ENCODE results near the gene DDB1.
A peak's percentile ranks its signal among the peaks of the same experiment; 100 is the strongest.

DDB1 gene

GRCh38 chr11:61336171-61336935, 3.4 kb upstream of the DDB1 start:
- DNase-seq (ENCODE audit: low spot score) = peak; percentile 82

DNA sequence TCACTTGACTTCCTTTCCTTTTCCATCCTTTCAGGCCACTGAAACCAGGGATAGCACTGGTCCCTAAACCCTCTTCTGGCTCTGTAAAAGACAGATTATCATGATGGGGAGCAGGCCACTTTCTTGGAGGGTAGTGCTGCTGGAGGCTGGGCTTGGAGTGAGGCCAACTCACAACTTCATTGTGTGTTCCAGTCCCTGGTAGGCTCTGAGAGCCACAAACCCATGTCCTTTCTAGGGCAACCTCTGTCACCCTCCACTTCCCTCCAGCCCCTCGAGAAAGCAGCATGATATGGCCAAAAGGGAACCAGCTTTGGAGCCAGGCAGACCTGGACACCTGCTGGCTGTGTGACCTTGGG, 2.4 kb upstream of the DDB1 start:
- DNase-seq (ENCODE audit: low spot score) = no peak

DNA sequence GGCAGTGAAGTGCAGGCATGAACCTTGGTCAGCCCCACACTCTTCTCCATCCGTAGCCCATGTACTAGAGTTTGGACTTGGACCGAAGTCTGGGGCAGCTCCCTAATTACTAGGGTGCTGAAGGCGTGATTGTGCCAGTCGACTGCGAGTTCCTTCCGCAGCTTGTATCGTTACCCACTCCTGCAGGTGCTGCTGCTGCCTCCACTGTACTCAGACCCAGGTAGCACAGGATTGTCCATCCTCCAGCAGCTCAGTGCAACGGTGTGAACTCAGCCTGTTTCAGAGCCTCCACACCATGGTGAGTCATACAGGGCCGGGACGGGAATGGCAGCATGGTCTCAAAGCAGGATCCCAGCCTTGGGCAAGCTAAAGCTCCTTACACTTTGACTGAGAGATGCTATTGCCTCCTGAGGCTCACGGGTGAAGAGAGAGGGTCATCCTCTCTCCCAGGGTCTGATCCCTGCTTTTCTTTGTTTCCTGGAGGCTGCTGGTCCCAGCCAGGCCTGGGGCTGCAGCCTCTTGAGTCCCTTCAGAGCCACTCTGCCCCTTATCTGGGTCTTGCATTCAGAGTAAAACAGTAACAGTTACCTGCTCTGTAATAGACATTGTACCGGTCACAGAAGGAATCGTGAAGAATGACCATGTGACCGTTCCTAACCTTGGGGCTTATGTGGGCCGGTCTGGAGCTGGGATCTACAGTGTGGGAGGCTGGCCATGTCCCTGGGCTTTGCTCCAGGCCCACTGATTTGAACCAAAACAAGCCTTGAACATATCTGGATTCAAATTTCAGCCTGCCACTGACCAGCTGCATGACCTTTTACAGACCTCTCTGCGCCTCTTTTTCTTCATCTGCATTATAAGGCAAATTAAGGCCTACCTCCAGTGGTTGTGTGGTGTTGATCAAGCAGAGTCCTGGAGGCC, 1.8 kb upstream of the DDB1 start:
- no peak for DNase-seq (ENCODE audit: low spot score)

DNA sequence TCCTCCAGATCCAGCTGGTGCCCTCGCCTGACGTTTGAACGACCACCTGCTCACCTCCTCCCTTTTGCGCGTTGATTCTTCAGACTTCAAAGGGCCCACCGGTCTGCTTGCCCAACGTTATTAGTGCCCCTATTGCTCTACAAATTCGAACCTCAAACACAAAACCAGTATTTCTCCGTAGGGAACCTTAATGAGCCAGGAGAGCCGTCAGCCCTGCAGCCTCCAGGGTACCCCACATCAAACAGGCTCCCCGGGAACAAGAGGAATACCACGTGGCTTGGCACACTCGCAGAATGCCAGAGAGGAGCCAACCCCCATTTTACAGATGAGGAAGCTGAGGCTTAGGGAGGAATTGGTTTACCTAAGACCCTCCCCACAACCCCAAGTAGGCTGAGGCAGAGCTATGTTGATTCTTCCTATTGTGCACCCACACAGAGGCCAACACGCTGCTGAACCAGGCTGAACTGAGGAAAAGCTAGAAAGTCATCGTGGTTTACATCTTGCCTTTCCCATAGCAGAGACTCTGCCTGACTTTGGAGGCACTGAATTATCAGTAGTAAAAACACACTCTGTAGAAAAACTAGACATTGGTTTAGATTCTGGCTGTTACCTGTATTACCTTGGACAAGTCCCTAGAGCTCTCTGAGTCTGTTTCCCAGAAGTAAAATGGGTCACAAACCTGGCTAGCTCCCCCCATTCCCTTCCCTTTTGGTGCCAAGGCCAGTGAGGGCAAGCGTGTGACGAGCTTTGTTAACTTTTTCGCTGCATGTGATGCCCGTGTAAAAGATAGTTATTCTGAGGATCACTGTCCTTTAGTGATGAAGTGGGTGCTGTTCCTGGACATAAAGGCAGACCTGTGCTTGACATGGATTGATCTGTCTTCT, 887 bp upstream of the DDB1 start:
- no peak for DNase-seq (ENCODE audit: low spot score)

- DNase-seq (ENCODE audit: low spot score) = no peak
These were observed 566 bp downstream of the DDB1 start for GRCh38 chr11:61332281-61332796.

DNA sequence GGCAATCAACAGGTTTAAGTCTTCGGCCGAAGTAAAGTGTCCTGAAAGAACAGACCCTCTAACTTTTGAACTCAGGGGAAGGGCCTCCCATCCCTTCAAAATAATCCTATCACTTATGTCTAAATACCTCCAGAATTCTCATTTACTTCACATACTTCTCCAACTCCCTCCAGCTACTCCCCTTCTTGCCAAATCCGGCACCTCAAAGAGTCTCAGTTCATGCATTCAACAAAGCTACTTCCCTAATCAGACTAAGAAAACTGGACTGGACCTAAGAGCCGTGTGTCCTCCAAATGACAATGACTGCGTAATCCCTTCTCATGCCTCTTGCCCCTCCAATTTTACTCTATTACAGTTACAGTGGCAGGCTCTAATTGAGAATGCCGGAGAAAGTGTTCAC, 1.3 kb downstream of the DDB1 start:
- no peak for DNase-seq (ENCODE audit: low spot score)

DNA sequence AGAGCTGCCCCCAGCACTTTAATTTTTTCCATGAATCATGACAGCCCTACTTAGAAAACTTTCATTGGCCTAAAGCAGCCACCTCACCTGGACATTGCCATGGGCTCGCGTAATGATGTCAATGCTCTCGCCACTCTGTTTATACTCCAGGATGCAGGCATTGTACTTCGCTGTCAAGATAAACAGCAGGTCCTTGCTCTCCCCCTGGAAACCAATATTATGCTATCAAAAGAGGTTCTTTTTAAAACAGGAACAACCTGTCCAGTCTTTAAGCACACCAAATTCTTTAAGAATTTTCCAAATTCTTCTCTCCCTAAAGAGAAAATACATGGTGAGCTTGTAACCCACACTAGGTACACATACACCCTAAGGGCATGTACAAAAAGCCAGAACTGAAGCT, 3.0 kb downstream of the DDB1 start:
- DNase-seq (ENCODE audit: low spot score) = no peak

DNA sequence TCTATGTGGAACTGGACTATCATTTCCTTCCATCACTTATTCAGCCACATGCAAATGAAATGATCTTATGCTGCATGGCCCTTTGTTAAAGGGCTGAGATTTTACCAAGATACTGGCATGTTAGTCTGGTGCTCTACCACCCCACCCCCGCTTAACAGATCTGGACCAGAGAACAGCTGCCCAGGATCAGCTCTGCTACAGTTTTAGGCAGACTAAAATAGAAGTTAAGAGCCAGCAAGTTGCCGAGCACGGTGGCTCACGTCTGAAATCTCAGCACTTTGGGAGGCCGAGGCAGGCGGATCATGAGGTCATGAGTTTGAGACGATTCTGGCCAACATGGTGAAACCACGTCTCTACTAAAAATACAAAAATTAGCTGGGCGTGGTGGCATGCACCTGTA, 4.6 kb downstream of the DDB1 start:
- DNase-seq (ENCODE audit: low spot score) = no peak

- no peak for DNase-seq (ENCODE audit: low spot score)
These were observed 5.2 kb downstream of the DDB1 start for GRCh38 chr11:61327669-61328071.

- no peak for DNase-seq (ENCODE audit: low spot score)
These were observed 7.1 kb downstream of the DDB1 start for GRCh38 chr11:61325649-61326414.

GRCh38 chr11:61315260-61315659, 17.6 kb downstream of the DDB1 start:
- no peak for DNase-seq (ENCODE audit: low spot score)

- no peak for DNase-seq (ENCODE audit: low spot score)
These were observed 22.2 kb downstream of the DDB1 start for GRCh38 chr11:61310749-61311148.

DNA sequence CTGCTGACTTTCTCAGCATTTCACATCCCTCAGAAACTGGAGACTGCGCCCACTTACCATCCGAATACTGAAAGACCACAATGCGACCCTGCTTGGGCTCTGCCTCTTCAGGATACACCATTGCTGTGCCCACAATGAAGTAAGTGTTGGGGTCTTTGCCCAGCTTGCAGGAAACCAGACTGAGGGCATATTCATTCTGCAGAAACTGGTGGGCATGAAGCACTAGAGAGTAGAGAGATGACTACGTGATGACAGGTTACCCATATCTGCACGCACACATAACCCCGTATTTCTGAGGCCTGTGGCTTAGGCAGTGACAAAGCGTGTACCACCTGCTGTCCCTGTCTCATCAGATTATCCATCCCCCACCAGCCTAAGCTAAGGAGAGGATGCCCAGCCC, 23.2 kb downstream of the DDB1 start:
- no peak for DNase-seq (ENCODE audit: low spot score)

DNA sequence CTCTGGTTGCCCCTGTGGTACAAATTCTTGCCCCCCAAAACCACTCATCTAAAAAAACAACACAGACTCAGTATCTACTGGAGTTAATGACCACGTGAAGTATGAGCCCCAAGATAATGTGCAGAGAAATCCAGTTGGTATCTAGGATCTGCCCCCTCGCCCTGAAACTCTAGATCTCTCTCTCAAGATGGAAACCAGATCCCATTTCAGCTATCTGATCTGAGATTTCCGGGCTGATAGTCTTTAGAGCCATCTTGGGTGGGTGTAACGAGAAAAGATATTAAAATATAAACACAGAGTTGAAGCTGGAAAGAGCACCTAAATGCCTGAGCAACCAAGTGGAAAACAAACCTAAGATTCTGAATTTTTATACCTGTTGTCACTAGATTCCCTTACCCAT, 23.8 kb downstream of the DDB1 start:
- no peak for DNase-seq (ENCODE audit: low spot score)

- DNase-seq (ENCODE audit: low spot score) = no peak
These were observed 25.6 kb downstream of the DDB1 start for GRCh38 chr11:61307354-61307753.

GRCh38 chr11:61306221-61306620, 26.7 kb downstream of the DDB1 start:
- no peak for DNase-seq (ENCODE audit: low spot score)

- DNase-seq (ENCODE audit: low spot score) = no peak
These were observed 27.5 kb downstream of the DDB1 start for GRCh38 chr11:61305417-61305816.

- DNase-seq (ENCODE audit: low spot score) = no peak
These were observed 29.2 kb downstream of the DDB1 start for GRCh38 chr11:61303725-61304124.

DNA sequence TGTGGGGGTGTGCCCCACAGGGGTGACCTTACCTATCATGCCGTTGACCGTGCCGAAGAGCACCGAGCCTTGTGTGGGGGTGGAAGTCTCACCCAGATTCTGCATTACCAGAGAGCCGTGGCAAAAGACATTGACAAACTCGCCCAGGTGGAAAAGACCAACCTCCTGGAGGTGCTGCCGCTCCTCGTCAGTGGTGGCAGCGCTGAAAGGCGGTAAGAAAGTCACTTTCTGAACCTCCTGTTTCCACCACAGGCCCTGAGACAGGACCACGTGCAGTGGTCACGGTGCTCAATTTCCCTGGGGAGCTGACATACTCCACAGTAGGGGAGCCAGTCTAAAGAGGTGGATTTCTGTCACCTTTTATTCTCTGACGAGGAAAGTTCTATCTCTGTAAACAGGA, 30.4 kb downstream of the DDB1 start:
- no peak for DNase-seq (ENCODE audit: low spot score)

DNA sequence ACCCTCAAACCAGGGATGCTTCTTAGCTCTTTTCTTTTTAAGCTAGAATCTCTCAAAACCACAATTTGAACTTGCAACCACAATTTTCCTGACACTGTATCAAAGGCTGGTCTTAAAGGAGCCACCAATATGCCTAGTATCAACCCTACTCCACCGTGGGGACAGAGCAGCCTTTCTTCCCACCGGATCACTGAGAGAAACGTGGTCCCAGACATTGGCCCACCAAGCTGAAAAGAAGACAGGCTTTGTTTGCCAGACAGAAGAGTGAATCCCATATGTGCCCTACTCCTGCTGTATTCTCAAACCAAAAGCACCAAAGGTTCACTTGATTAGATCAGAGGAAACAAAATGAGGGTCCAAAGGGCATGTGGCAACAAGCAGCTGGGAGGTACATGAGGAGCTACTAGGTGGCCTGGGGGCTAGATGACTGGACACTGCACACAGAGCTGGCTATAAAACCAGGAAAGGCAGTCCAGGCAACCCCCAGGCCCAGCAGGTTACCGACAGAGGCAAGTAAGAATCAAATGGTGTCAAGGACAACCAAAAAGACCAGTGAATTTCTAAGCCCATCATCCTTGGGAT, 34.2 kb downstream of the DDB1 start:
- DNase-seq (ENCODE audit: low spot score) = no peak

DNA sequence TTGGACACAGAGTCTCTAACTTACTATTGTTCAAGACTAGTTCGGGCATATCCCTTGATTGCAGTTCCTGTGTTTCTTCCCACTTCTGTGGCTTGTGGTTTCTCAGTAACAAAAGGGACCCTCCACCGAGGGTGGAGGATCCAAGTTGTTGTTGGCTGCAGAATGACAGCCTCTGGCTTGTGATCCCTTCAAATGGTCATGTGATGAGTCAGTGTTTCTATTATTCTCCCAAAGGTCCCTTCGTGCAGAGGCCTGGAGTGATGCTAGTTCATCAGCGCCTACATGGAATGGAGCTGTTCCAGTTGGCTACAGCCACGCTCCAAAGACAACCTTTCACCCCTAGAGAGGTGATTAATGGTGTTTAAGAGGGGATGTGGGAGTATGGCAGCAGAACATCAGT, 35.2 kb downstream of the DDB1 start:
- DNase-seq (ENCODE audit: low spot score) = no peak

Data from CD4-positive, alpha-beta T cell treated with Interleukin-15 for 4 hours (primary cell).